Measurements from ENCODE around the gene RPS15A. TPM values are rescaled to one million over a fixed set of nuclear protein-coding genes. Genes with fewer than 3 reads are reported as not detected.
A peak's percentile ranks its signal among the peaks of the same experiment; 100 is the strongest.
"Not testable (repeated sequence)": the region's sequence is repeated elsewhere in the genome, so short reads cannot be mapped to it uniquely, and the experiment has no call there.

The RPS15A gene
- total and polyA plus RNA-seq, 10 donors = 942 to 7,824 (median 2,150) TPM

- intact Hi-C loops (cut with DNase I; ENCODE audit: low total_unique reads) = no loop called here
- Histone ChIP-seq H3K27ac (peak overlapping the region in 3 of 8 donors; percentile 1 to 56 (median 30)), H3K4me3 (no peak overlapping the region), H3K4me1 (peaks cover 33 to 63% (median 47%) of the 10 kb centered on the region in 6 donors), H3K9me3 (no peaks in the 10 kb centered on the region), H3K27me3 (replicated peaks in 1 of 7) (no peaks in the 10 kb centered on the region), H3K36me3 (peaks cover 0 to 79% (median 62%) of the 10 kb centered on the region in 6 donors)
- TF ChIP-seq POLR2A (IDR thresholded peaks at IDR 0.05) (no peak), POLR2AphosphoS5 (IDR thresholded peaks at IDR 0.05) (no peak), CTCF (IDR thresholded peaks at IDR 0.05 in 8 of 11, conservative IDR thresholded peaks at IDR 0.05 in 3 of 11) (no peak)
- no peak for DNase-seq
- WGBS, 5 donors = 72 to 89% (median 80%) methylated on average over 14 to 17 of the region's 17 CpGs
Observed at GRCh38 chr16:18783430-18784341, 6.4 kb downstream of the RPS15A start.

GRCh38 chr16:18782697-18783429 is 7.3 kb downstream of the RPS15A start:
- DNase-seq = no peak
- intact Hi-C loops (cut with DNase I; ENCODE audit: low total_unique reads) = no loop called here
- no peaks in the 10 kb centered on the region for H3K27me3 ChIP-seq (replicated peaks in 1 of 7)
- H3K27ac ChIP-seq = peak overlapping the region in 1 of 8 donors; percentile 56
- H3K36me3 ChIP-seq = peaks cover 0 to 71% (median 55%) of the 10 kb centered on the region in 6 donors
- 81 to 89% (median 86%) methylated on average over 8 of the region's 8 CpGs for WGBS, 5 donors
- no peak overlapping the region for H3K4me3 ChIP-seq
- TF ChIP-seq CTCF (IDR thresholded peaks at IDR 0.05 in 8 of 11, conservative IDR thresholded peaks at IDR 0.05 in 3 of 11) (no peak), POLR2AphosphoS5 (IDR thresholded peaks at IDR 0.05) (no peak), POLR2A (IDR thresholded peaks at IDR 0.05) (no peak)
- H3K9me3 ChIP-seq = no peaks in the 10 kb centered on the region
- peaks cover 25 to 55% (median 39%) of the 10 kb centered on the region in 6 donors for H3K4me1 ChIP-seq

- H3K36me3 ChIP-seq = peaks cover 0 to 55% (median 40%) of the 10 kb centered on the region in 6 donors
- intact Hi-C loops (cut with DNase I; ENCODE audit: low total_unique reads); H3K9me3 ChIP-seq; DNase-seq; H3K27ac ChIP-seq; H3K4me3 ChIP-seq; H3K27me3 ChIP-seq (replicated peaks in 1 of 7): not testable (repeated sequence)
- H3K4me1 ChIP-seq = peaks cover 9 to 38% (median 22%) of the 10 kb centered on the region in 6 donors
- 90 to 93% (median 92%) methylated on average over 5 to 6 of the region's 6 CpGs; no CpG with 5 or more reads in 1 of the 5 donors for WGBS, 5 donors
Observed at GRCh38 chr16:18781232-18781631, 8.9 kb downstream of the RPS15A start.

- intact Hi-C loops (cut with DNase I; ENCODE audit: low total_unique reads); H3K4me3 ChIP-seq; H3K9me3 ChIP-seq; H3K27me3 ChIP-seq (replicated peaks in 1 of 7); DNase-seq; H3K27ac ChIP-seq: not testable (repeated sequence)
- H3K4me1 ChIP-seq = peaks cover 4 to 31% (median 16%) of the 10 kb centered on the region in 6 donors
- 62 to 74% (median 72%) methylated on average over 7 to 8 of the region's 8 CpGs for WGBS, 5 donors
- peak in 1 of 3 donors; percentile 26 for TF ChIP-seq POLR2AphosphoS5 (IDR thresholded peaks at IDR 0.05)
- peaks cover 0 to 48% (median 33%) of the 10 kb centered on the region in 6 donors for H3K36me3 ChIP-seq
Observed at GRCh38 chr16:18780460-18781026, 9.6 kb downstream of the RPS15A start.

GRCh38 chr16:18777664-18778063 is 12.5 kb downstream of the RPS15A start:
- H3K4me1 ChIP-seq; DNase-seq; H3K9me3 ChIP-seq; H3K4me3 ChIP-seq; H3K27me3 ChIP-seq (replicated peaks in 1 of 7); intact Hi-C loops (cut with DNase I; ENCODE audit: low total_unique reads); H3K27ac ChIP-seq: not testable (repeated sequence)
- 93 to 100% (median 100%) methylated on average over 1 of the region's 1 CpG for WGBS, 5 donors
- H3K36me3 ChIP-seq = peaks cover 0 to 19% (median 4%) of the 10 kb centered on the region in 6 donors

- H3K27ac ChIP-seq = peak overlapping the region in 2 of 8 donors; percentile 36 to 68
- H3K36me3 ChIP-seq; H3K9me3 ChIP-seq; DNase-seq; intact Hi-C loops (cut with DNase I; ENCODE audit: low total_unique reads); H3K4me1 ChIP-seq; H3K27me3 ChIP-seq (replicated peaks in 1 of 7); H3K4me3 ChIP-seq: not testable (repeated sequence)
- WGBS, 5 donors = 53 to 82% (median 66%) methylated on average over 5 of the region's 5 CpGs
Observed at GRCh38 chr16:18776334-18776733, 13.8 kb downstream of the RPS15A start.

GRCh38 chr16:18774651-18775050 is 15.5 kb downstream of the RPS15A start:
- DNase-seq; H3K4me3 ChIP-seq; H3K36me3 ChIP-seq; H3K9me3 ChIP-seq; H3K27me3 ChIP-seq (replicated peaks in 1 of 7); intact Hi-C loops (cut with DNase I; ENCODE audit: low total_unique reads); H3K4me1 ChIP-seq: not testable (repeated sequence)
- 58 to 88% (median 70%) methylated on average over 4 of the region's 4 CpGs for WGBS, 5 donors
- H3K27ac ChIP-seq = peak overlapping the region in 5 of 8 donors; percentile 25 to 71 (median 68)

- intact Hi-C loops (cut with DNase I; ENCODE audit: low total_unique reads); H3K4me1 ChIP-seq; H3K4me3 ChIP-seq; H3K27me3 ChIP-seq (replicated peaks in 1 of 7); H3K36me3 ChIP-seq; H3K27ac ChIP-seq; H3K9me3 ChIP-seq; DNase-seq: not testable (repeated sequence)
- 43 to 66% (median 54%) methylated on average over 7 of the region's 7 CpGs for WGBS, 5 donors
Observed at GRCh38 chr16:18772171-18772570, 18.0 kb downstream of the RPS15A start.
